K562 (cell line): Measurements from ENCODE around the gene FYB1. TPM values are rescaled to one million over a fixed set of nuclear protein-coding genes. Genes with fewer than 3 reads are reported as not detected.

Experiments
- ATF2 ChIP-seq: sonication (generic); formaldehyde crosslinking; IDR thresholded peaks from 2 replicates; pipeline ENCODE4 v1.8.1; 2022; ENCODE audit warnings: missing genetic modification reagents
- CEBPG ChIP-seq, 3 experiments: fragments of 200-800 bp in 1 of 3; sonication (Bioruptor generic) in 1 of 3; sonication (generic) in 1 of 3; formaldehyde crosslinking in 1 of 3; IDR thresholded peaks in 2 of 3; conservative IDR thresholded peaks in 1 of 3; 2 replicates each; pipeline versions ENCODE4 v1.6.1 to v1.8.0; 2016 to 2022; ENCODE audit warnings: missing compliant biosample characterization in 2 of 3, missing genetic modification characterization in 2 of 3, mild to moderate bottlenecking in 1 of 3, missing genetic modification reagents in 1 of 3
- MAFF ChIP-seq: IDR thresholded peaks from 2 replicates; pipeline ENCODE4 v1.6.1; 2012; ENCODE audit warnings: low read length, improper control_type of control experiment
- NR4A1 ChIP-seq, 2 experiments: fragments of 250-450 bp in 1 of 2; fragments of 450-650 bp in 1 of 2; sonication (Bioruptor Pico) in 1 of 2; IDR thresholded peaks; 2 replicates each; pipeline versions ENCODE4 v1.4.0 to v1.6.1; 2016 to 2020; ENCODE audit warnings: mild to moderate bottlenecking in 2 of 2, missing compliant biosample characterization in 1 of 2, missing genetic modification characterization in 1 of 2, moderate library complexity in 1 of 2
- POLR2AphosphoS2 ChIP-seq: IDR thresholded peaks from 2 replicates; pipeline ENCODE4 v1.6.1; 2012; ENCODE audit warnings: low read length, improper control_type of control experiment
- POLR2H ChIP-seq: IDR thresholded peaks from 2 replicates; pipeline ENCODE4 v1.6.1; 2016; ENCODE audit warnings: missing genetic modification characterization, low read depth, mild to moderate bottlenecking, control low read depth, missing compliant biosample characterization, moderate library complexity
- PRDM10 ChIP-seq: fragments of 450-650 bp; IDR thresholded peaks from 2 replicates; pipeline ENCODE4 v1.6.1; 2018; ENCODE audit not compliant: partially characterized antibody
- TAF9B ChIP-seq: fragments of 450-650 bp; IDR thresholded peaks from 2 replicates; pipeline ENCODE4 v1.6.1; 2018; ENCODE audit warnings: mild to moderate bottlenecking; ENCODE audit not compliant: partially characterized antibody
- THAP12 ChIP-seq: fragments of 250-450 bp; sonication (Bioruptor Pico); IDR thresholded peaks from 2 replicates; pipeline ENCODE4 v1.9.0; 2021; ENCODE audit warnings: mild to moderate bottlenecking, inconsistent platforms
- ZNF408 ChIP-seq: fragments of 250-450 bp; sonication (Bioruptor Pico); IDR thresholded peaks from 2 replicates; pipeline ENCODE4 v1.4.0; 2020; ENCODE audit warnings: low read depth, mild to moderate bottlenecking, moderate library complexity
- ZNF766 ChIP-seq: fragments of 200-800 bp; sonication (Bioruptor generic); conservative IDR thresholded peaks from 2 replicates; pipeline ENCODE4 v1.6.1; 2016; ENCODE audit warnings: missing genetic modification characterization, missing compliant biosample characterization
- polyA plus RNA-seq, 8 experiments: library from polyadenylated mRNA; depleted of rRNA in 4 of 8; stranded (reverse) in 5 of 8; unstranded in 3 of 8; fragments of >200 nt; fragmentation: Nextera tagmentation in 2 of 8; fragmentation: Illumina TruSeq in 1 of 8; extraction: Ambion mirVana in 2 of 8; extraction: Trizol in 1 of 8; gene quantifications; 2 replicates each; pipeline versions ENCODE4 v1.2.1 to v1.2.3, GENCODE V29; 2011 to 2014; ENCODE audit warnings: inconsistent platforms in 1 of 8, missing spikeins in 1 of 8
- total RNA-seq, 7 experiments: library from RNA; depleted of rRNA in 6 of 7; stranded (reverse); fragments of >200 nt in 6 of 7; fragmentation: Illumina TruSeq in 2 of 7; extraction: Trizol in 2 of 7; gene quantifications; 2 replicates each; pipeline versions ENCODE4 v1.2.1 to v1.2.3, GENCODE V29; 2011 to 2021; ENCODE audit warnings: low replicate concordance in 1 of 7

The FYB1 gene
- total and polyA plus RNA-seq, 9 of the 15 experiments (the other 6 are each of a cell fraction or from before 2014, with no cell fraction given): 4.7 to 31.5 (median 9.7) TPM

- TF ChIP-seq PRDM10: peak; percentile 51
- peak; percentile 91 for TF ChIP-seq TAF9B
- no peak for TF ChIP-seq ZNF408 (CRISPR knock-in tag)
- no peak for TF ChIP-seq CEBPG (CRISPR knock-in tag; IDR thresholded peaks at IDR 0.05)
- TF ChIP-seq CEBPG (tag; conservative IDR thresholded peaks at IDR 0.05 in 1 of 2, IDR thresholded peaks at IDR 0.05 in 1 of 2): no peak
- 0 out of 2 replicates have a peak, but pooled peaks have one; percentile 12 for TF ChIP-seq ZNF766 (CRISPR knock-in tag)
- peak; percentile 14; the same call in 1 of the 2 replicates for TF ChIP-seq MAFF
- peak; percentile 69 for TF ChIP-seq THAP12
- TF ChIP-seq POLR2AphosphoS2: no peak
- peak; percentile 88 for TF ChIP-seq POLR2H (tag)
- 0 out of 2 replicates have a peak, but pooled peaks have one; percentile 52 for TF ChIP-seq ATF2
- 0 out of 2 replicates have a peak, but pooled peaks have one; percentile 77 for TF ChIP-seq NR4A1 (CRISPR knock-in tag; IDR thresholded peaks at IDR 0.05)
- TF ChIP-seq NR4A1 (tag; IDR thresholded peaks at IDR 0.05): no peak
Measured at GRCh38 chr5:39074017-39074814, 145.1 kb downstream of the FYB1 start, which contains the start of gene RICTOR (continued).
